ENCODE measurements around the gene SLC25A13. TPM values are rescaled to one million over a fixed set of nuclear protein-coding genes. Genes with fewer than 3 reads are reported as not detected.

SLC25A13 gene
- total and polyA plus RNA-seq, 2 of the 8 experiments (the other 6 are each of a cell fraction or from before 2014, with no cell fraction given): 30.8 to 85.4 TPM

DNA sequence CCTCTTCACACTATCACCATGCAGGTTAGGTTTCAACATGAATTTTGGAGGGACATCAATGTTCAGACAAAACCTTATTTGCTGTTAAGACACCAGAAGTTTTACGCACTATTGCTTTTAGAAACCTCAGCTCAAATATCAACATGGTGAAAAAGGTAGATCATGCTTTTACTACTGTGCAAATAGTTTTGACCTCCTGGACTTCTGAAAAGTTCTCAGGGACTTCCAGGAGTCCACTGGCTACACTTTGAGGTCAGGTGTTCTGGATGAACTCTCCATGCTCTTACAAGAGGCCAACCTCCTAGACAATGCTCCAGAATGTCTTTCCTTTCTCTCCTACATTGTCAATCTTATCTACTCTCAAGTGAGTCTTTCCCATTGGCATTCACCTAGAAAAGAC lies 55.9 kb downstream of the SLC25A13 start (continued):
- TF ChIP-seq SIN3A (conservative IDR thresholded peaks at IDR 0.05 in 1 of 2, IDR thresholded peaks at IDR 0.05 in 1 of 2; ENCODE audit: low read depth in 1 of 2, low read length in 2 of 2) (no peak), POLR2A (IDR thresholded peaks at IDR 0.05; ENCODE audit: control extremely low read depth in 1 of 2, low read depth in 2 of 2, low read length in 2 of 2) (no peak), TCF12 (IDR thresholded peaks at IDR 0.05; ENCODE audit: low read depth, low read length) (no peak), TBP (IDR thresholded peaks at IDR 0.05; ENCODE audit: low read depth, low read length) (no peak)
- TF ChIP-seq, protein P1, sequence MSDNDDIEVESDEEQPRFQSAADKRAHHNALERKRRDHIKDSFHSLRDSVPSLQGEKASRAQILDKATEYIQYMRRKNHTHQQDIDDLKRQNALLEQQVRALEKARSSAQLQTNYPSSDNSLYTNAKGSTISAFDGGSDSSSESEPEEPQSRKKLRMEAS (IDR thresholded peaks at IDR 0.05): no peak

All from H1 (cell line).